Transverse colon (tissue), 4 donors: ENCODE measurements around the gene GABRB1.

Experiments
- POLR2AphosphoS5 ChIP-seq, 3 donors: sonication (generic); formaldehyde crosslinking; IDR thresholded peaks; one replicate each; pipeline ENCODE4 v1.6.1; 2016; ENCODE audit warnings: antibody characterized with exemption in 3 of 3
- TF ChIP-seq, protein P1 (sequence below), 5 experiments: fragments of 200-600 bp in 3 of 5; fragments of 450-650 bp in 2 of 5; sonication (generic) in 3 of 5; IDR thresholded peaks; 1 replicate in 2 of 5; 2 replicates in 3 of 5; pipeline ENCODE4 v1.5.1; 2016 to 2017; ENCODE audit warnings: antibody characterized with exemption in 5 of 5, inconsistent platforms in 3 of 5, mild to moderate bottlenecking in 2 of 5, moderate library complexity in 1 of 5

GRCh38 chr4:47128991-47129390, 97.6 kb downstream of the GABRB1 start:
- no peak for TF ChIP-seq POLR2AphosphoS5 (IDR thresholded peaks at IDR 0.05)
- TF ChIP-seq, protein P1, sequence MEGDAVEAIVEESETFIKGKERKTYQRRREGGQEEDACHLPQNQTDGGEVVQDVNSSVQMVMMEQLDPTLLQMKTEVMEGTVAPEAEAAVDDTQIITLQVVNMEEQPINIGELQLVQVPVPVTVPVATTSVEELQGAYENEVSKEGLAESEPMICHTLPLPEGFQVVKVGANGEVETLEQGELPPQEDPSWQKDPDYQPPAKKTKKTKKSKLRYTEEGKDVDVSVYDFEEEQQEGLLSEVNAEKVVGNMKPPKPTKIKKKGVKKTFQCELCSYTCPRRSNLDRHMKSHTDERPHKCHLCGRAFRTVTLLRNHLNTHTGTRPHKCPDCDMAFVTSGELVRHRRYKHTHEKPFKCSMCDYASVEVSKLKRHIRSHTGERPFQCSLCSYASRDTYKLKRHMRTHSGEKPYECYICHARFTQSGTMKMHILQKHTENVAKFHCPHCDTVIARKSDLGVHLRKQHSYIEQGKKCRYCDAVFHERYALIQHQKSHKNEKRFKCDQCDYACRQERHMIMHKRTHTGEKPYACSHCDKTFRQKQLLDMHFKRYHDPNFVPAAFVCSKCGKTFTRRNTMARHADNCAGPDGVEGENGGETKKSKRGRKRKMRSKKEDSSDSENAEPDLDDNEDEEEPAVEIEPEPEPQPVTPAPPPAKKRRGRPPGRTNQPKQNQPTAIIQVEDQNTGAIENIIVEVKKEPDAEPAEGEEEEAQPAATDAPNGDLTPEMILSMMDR (IDR thresholded peaks at IDR 0.05) = no peak
